ENCODE measurements around the gene ABCC1.

DNA sequence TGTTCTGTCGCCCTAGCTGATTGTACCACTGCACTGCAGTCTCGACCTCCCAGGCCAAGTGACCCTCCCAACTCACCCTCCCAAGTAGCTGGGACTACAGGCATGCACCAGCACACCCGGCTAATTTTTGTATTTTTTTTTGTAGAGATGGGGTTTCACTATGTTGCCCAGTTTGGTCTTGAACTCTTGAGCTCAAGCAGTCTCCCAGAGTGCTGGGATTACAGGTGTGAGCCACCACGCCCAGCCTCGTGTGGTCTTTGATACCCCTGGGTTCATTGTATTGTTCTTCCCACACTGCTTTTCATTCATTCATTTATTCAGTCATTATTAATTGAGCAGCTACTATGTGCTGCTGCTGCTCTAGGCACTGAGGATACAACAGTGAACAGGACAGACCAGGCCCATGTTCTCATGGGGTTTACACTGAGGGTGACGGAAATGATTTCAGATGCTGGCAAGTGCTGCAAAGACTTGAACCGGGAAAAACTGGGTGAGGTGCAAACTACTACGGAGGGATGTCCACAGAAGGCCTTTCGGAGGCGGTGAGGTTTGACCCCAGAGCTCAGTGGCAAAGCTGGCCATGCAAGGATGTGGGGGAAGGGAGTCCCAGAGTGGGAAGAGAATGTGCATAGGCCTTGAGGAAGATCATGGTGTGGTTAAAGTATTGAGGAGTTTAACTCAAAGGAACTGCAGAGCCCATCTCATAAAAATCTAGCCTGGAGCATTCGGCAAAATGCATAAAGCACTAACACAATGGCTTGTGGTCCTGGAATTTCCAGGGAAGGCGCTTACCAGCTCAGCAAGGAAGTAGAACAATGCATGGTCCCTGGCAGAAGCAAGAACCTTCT lies 10.9 kb downstream of the ABCC1 start:
- TF ChIP-seq, protein P1, sequence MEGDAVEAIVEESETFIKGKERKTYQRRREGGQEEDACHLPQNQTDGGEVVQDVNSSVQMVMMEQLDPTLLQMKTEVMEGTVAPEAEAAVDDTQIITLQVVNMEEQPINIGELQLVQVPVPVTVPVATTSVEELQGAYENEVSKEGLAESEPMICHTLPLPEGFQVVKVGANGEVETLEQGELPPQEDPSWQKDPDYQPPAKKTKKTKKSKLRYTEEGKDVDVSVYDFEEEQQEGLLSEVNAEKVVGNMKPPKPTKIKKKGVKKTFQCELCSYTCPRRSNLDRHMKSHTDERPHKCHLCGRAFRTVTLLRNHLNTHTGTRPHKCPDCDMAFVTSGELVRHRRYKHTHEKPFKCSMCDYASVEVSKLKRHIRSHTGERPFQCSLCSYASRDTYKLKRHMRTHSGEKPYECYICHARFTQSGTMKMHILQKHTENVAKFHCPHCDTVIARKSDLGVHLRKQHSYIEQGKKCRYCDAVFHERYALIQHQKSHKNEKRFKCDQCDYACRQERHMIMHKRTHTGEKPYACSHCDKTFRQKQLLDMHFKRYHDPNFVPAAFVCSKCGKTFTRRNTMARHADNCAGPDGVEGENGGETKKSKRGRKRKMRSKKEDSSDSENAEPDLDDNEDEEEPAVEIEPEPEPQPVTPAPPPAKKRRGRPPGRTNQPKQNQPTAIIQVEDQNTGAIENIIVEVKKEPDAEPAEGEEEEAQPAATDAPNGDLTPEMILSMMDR (IDR thresholded peaks at IDR 0.05; ENCODE audit: low read depth, low read length) = no peak
- TF ChIP-seq EZH2phosphoT487 (IDR thresholded peaks at IDR 0.05; ENCODE audit: low read depth) = no peak
